ENCODE results near the gene NBAS.

The NBAS gene

DNA sequence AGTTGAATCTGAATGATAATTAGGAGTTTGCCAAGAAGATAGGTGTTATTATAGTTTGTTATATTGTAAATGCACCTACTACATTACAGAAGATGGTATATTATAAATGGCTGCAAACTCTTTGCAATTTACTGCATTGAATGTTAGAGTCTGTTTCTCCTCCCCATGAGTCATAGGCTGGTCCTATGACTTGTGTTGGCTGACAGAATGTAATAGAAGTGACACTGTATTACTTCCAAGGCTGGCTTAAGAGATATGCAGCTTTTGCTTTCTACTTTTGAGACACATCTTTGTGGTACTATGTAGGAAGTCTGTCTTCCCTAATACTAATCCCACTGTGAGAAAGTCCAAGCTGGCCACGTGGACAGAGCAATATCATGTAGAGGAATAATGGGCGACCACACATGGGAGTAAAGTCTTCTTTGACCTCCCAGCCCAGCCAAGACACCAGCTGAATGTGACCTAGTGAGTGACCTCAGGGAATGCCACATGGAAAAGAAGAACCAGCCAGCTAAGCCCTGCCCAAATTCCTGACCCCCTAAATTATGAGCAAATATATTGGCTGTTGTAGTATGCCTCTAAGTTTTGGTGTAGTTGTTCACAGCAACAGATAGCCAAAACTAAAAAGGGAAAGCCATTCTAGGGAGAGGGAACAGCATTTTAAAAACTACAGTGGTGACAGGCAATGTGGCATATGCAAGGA is 23.8 kb upstream of the NBAS start:
- no peaks in the 10 kb centered on the region for H3K36me3 ChIP-seq (ENCODE audit: control insufficient read depth, insufficient read depth, low read length)
- no peaks in the 10 kb centered on the region for H3K27me3 ChIP-seq (replicated peaks; ENCODE audit: control insufficient read depth, insufficient read depth, low read length)
- TF ChIP-seq CTCF (IDR thresholded peaks at IDR 0.05; ENCODE audit: insufficient read depth, low read length, poor library complexity, severe bottlenecking): no peak
- no peak for DNase-seq (ENCODE audit: extremely low read depth, insufficient read length)
- no peak overlapping the region for H3K4me3 ChIP-seq (replicated peaks; ENCODE audit: low read depth, low read length)

DNA sequence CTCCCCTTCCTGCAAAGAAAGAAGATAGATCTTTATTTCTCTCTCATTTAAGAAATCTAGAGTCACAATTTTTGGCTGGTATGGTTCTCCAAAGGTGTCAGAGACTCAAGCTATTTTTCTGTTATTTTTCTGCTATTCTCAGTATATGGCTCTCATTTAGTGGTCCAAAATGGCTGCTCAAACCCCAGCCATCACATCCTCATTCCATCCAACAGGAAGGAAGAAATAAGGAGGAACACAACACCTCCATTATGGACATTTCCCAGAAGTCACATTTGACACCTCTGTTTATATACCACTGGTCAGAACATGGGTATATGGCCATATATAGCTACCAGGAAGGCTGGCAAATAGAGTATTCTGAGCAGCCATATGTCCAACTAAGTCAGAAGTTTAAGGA is 23.2 kb upstream of the NBAS start:
- DNase-seq (ENCODE audit: extremely low read depth, insufficient read length): no peak
- TF ChIP-seq CTCF (IDR thresholded peaks at IDR 0.05; ENCODE audit: insufficient read depth, low read length, poor library complexity, severe bottlenecking): no peak
- H3K36me3 ChIP-seq (ENCODE audit: control insufficient read depth, insufficient read depth, low read length): no peaks in the 10 kb centered on the region
- H3K4me3 ChIP-seq (replicated peaks; ENCODE audit: low read depth, low read length): no peak overlapping the region
- no peaks in the 10 kb centered on the region for H3K27me3 ChIP-seq (replicated peaks; ENCODE audit: control insufficient read depth, insufficient read depth, low read length)

GRCh38 chr2:15583826-15584225 is 22.7 kb upstream of the NBAS start:
- Histone ChIP-seq H3K4me3 (replicated peaks; ENCODE audit: low read depth, low read length) (no peak overlapping the region), H3K36me3 (ENCODE audit: control insufficient read depth, insufficient read depth, low read length) (no peaks in the 10 kb centered on the region), H3K27me3 (replicated peaks; ENCODE audit: control insufficient read depth, insufficient read depth, low read length) (no peaks in the 10 kb centered on the region)
- DNase-seq (ENCODE audit: extremely low read depth, insufficient read length): no peak
- no peak for TF ChIP-seq CTCF (IDR thresholded peaks at IDR 0.05; ENCODE audit: insufficient read depth, low read length, poor library complexity, severe bottlenecking)

- Histone ChIP-seq H3K36me3 (ENCODE audit: control insufficient read depth, insufficient read depth, low read length) (no peaks in the 10 kb centered on the region), H3K27me3 (replicated peaks; ENCODE audit: control insufficient read depth, insufficient read depth, low read length) (no peaks in the 10 kb centered on the region)
- TF ChIP-seq CTCF (IDR thresholded peaks at IDR 0.05; ENCODE audit: insufficient read depth, low read length, poor library complexity, severe bottlenecking): no peak
Measured at GRCh38 chr2:15582710-15583357, 21.7 kb upstream of the NBAS start.

DNA sequence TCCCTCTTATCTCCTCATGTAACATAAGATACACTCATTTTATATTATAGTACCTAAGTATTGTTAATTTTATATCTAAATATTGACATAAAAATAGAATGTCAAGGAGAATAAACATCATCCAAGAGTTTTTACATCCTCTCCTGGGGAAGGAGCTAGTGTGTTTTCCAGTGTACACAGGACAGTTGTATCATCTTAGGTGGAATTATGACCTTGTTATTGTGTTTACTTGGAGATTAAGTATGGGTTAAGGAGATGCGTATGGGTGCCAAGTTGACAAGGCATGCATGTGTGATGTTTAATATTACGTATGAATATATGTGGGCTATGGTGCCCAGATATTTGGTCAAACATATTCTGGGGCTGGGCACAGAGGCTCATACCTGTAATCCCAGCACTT is 19.3 kb upstream of the NBAS start:
- no peaks in the 10 kb centered on the region for H3K36me3 ChIP-seq (ENCODE audit: control insufficient read depth, insufficient read depth, low read length)
- no peak overlapping the region for H3K4me3 ChIP-seq (replicated peaks; ENCODE audit: low read depth, low read length)
- no peaks in the 10 kb centered on the region for H3K27me3 ChIP-seq (replicated peaks; ENCODE audit: control insufficient read depth, insufficient read depth, low read length)
- DNase-seq (ENCODE audit: extremely low read depth, insufficient read length): no peak
- no peak for TF ChIP-seq CTCF (IDR thresholded peaks at IDR 0.05; ENCODE audit: insufficient read depth, low read length, poor library complexity, severe bottlenecking)

More at GRCh38 chr2:15582710-15583357, 21.7 kb upstream of the NBAS start:
- peak; percentile 17 for DNase-seq (ENCODE audit: extremely low read depth, insufficient read length)
- H3K4me3 ChIP-seq (replicated peaks; ENCODE audit: low read depth, low read length): no peak overlapping the region
